GM12892 (cell line): ENCODE results near the gene RNH1.

Source experiments
- DNase-seq: peaks from one replicate; pipeline ENCODE4 v3.0.0; 2011; ENCODE audit not compliant: insufficient read length
- FAIRE-seq: peaks from 2 replicates; lab custom pipeline; 2011; peaks lifted over from hg19 to GRCh38; lab: Jason Lieb, UNC
- POLR2A ChIP-seq: IDR thresholded peaks from 2 replicates; pipeline ENCODE4 v1.6.1; 2011; ENCODE audit warnings: low read depth, low read length, control low read depth
- POLR2AphosphoS5 ChIP-seq: IDR thresholded peaks from 2 replicates; pipeline ENCODE4 v1.6.1; 2011; ENCODE audit warnings: low read depth, low read length, control low read depth
- TAF1 ChIP-seq: IDR thresholded peaks from 2 replicates; pipeline ENCODE4 v1.6.1; 2011; ENCODE audit warnings: low read depth, mild to moderate bottlenecking, control low read depth, low read length, borderline replicate concordance

Gene RNH1

GRCh38 chr11:484616-485015 lies 22.4 kb downstream of the RNH1 start:
- peak; percentile 77 for FAIRE-seq
- no peak for DNase-seq
- TF ChIP-seq POLR2A (no peak), POLR2AphosphoS5 (no peak), TAF1 (no peak)

- FAIRE-seq: no peak
These were observed 27.7 kb downstream of the RNH1 start for GRCh38 chr11:479311-479710.

DNA sequence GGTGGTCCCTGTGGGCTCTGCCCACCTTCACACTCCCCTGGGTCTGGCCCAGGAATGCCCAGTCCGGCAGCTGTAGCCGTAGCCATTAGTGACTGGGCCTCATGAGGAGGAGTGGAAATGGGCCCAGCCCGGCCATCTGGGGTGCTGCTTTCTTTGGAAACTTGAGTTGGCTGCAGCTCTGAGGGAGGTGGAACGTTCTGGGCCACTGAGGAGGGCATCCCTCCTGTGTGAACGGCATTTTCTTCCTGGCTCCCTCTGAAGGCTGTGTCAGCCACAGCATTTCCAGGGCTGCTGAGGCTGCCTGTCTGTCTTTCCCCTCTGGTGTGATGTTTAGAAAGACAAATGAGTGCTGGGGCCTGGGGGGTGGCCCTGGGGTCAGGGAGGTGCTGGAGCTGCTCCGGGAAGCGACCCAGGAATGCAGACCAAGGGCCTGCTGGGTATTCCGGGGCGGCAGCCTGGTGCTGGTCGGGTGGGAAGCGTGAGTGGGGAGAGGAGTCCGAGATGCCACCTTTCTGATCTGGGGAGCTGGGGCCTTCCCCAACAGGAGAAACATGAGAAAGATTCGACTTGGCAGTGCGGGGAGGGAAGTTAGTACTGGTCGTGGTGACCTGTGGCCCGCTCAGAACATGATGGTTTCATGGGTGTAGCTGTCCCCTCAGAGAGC lies 29.9 kb downstream of the RNH1 start:
- DNase-seq (no peak), FAIRE-seq (no peak)
- no peak for TF ChIP-seq POLR2A
- TF ChIP-seq TAF1: no peak
- TF ChIP-seq POLR2AphosphoS5: no peak

More at GRCh38 chr11:479311-479710, 27.7 kb downstream of the RNH1 start:
- no peak for DNase-seq
- no peak for TF ChIP-seq TAF1

DNA sequence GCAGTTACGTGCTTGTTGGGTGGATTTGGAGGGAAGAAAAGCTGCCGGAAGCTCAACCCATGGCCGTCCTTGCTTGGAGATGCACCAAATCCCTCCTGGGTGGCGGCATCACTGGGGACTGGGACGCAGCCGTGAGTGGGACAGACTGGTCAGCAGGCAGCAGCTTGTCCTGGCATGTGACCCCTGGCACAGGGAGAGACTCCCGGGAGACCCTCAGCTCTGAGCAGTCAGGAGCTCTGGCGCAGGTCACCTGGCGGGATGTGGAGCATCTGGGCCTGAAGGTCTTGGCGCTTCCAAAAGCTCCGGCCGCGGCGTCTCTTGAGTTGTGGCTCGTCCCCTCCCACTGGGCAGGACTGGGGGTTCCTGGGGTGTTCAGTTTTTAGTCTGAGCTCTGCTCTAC lies 30.6 kb downstream of the RNH1 start:
- no peak for FAIRE-seq
- DNase-seq: no peak
- TF ChIP-seq POLR2AphosphoS5: no peak
- TF ChIP-seq TAF1: no peak
- no peak for TF ChIP-seq POLR2A

GRCh38 chr11:475941-476340 lies 31.1 kb downstream of the RNH1 start:
- TF ChIP-seq POLR2A (no peak), POLR2AphosphoS5 (no peak), TAF1 (no peak)
- FAIRE-seq (no peak), DNase-seq (no peak)

GRCh38 chr11:474914-475506 lies 32.0 kb downstream of the RNH1 start:
- DNase-seq (no peak), FAIRE-seq (no peak)
- TF ChIP-seq TAF1 (no peak), POLR2A (no peak)

- DNase-seq: no peak
- no peak for TF ChIP-seq POLR2A
- TF ChIP-seq POLR2AphosphoS5: no peak
- no peak for TF ChIP-seq TAF1
- no peak for FAIRE-seq
These were observed 32.9 kb downstream of the RNH1 start for GRCh38 chr11:473962-474785.

GRCh38 chr11:473415-473814 lies 33.6 kb downstream of the RNH1 start:
- no peak for FAIRE-seq
- no peak for DNase-seq
- TF ChIP-seq POLR2A (no peak), POLR2AphosphoS5 (no peak), TAF1 (no peak)

DNA sequence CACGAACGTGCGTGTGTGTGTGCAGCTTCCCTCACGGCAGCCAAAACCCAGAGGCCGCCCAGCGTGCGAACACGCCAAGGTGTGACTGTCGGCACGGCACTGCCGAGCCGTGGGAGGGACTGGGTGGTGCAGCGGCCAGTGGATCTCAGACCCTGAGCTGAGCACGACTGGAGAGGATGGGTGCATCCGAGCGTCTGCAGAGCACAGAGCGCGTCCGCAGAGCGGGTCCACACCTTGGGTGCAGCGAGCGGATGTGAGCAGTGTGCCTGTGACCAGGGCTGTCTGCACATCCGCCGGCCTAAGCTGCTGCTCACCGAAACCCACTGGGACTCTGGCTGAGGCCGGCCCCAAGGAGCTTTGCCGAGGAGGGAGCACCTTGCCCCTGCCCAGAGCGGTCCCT lies 34.2 kb downstream of the RNH1 start:
- FAIRE-seq (no peak), DNase-seq (no peak)
- no peak for TF ChIP-seq POLR2A
- no peak for TF ChIP-seq POLR2AphosphoS5
- no peak for TF ChIP-seq TAF1

DNA sequence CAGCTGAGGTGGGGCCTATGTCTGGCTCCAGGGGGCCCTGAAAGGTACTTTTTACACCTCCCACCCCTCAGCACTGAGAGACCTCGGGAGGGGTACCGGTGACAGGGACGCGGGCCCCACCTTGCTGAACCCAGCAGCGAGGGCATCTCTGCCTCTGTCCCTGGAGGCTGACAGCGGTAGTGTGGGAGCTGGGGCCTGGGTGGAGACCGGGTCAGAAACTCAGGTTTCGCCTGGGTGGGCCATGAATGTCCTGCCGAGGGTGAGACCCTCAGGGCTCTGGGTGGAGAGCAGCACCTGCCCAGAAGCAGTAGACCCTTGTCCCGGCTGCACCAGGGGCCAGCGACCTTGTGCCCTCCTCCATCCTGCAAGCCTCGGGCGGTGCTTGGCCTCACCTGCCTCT lies 34.8 kb downstream of the RNH1 start:
- FAIRE-seq: no peak
- TF ChIP-seq POLR2A: no peak
- TF ChIP-seq POLR2AphosphoS5: no peak
- no peak for TF ChIP-seq TAF1
- no peak for DNase-seq

DNA sequence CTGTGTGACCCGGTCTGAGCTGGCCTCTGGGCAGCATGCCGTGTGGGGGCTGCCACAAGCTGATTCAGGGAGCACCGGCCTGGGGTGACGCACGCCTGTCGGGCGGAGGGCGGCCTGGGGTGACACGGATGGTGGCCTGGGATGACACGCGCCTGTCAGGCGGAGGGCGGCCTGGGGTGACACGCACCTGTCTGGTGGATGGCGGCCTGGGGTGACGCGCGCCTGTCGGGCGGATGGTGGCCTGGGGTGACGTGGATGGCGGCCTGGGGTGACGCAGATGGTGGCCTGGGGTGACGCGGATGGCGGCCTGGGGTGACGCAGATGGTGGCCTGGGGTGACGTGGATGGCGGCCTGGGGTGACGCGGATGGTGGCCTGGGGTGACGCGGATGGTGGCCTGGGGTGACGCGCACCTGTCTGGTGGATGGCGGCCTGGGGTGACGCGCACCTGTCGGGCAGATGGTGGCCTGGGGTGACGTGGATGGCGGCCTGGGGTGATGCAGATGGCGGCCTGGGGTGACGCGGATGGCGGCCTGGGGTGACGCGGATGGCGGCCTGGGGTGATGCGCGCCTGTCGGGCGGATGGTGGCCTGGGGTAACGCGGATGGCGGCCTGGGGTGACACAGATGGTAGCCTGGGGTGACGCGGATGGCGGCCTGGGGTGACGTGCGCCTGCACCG lies 35.4 kb downstream of the RNH1 start:
- no peak for FAIRE-seq
- DNase-seq: no peak
- TF ChIP-seq TAF1: no peak
- no peak for TF ChIP-seq POLR2A
